Stimulated activated CD8-positive, alpha-beta memory T cell treated with anti-CD3 and anti-CD28 coated beads, Interleukin-7, amount 100 ng/mL, for 24 hours (primary cell): ENCODE results near the gene VPS26A.
A peak's percentile ranks its signal among the peaks of the same experiment; 100 is the strongest.

ENCODE experiments used
- DNase-seq: peaks from one replicate; pipeline ENCODE4 v3.0.0-alpha.2; 2020; ENCODE audit warnings: low read depth

The VPS26A gene

GRCh38 chr10:69123747-69124562 is at the start of gene VPS26A:
TSS of gene VPS26A (plus strand) at chr10:69124178. CDS start at chr10:69124278, 100 bp downstream.
- peak; percentile 97 for DNase-seq

- no peak for DNase-seq
Observed at GRCh38 chr10:69074532-69074931, 49.4 kb upstream of the VPS26A start.

GRCh38 chr10:69075431-69075830 is 48.5 kb upstream of the VPS26A start:
- DNase-seq = no peak

GRCh38 chr10:69078311-69078710 is 45.7 kb upstream of the VPS26A start:
- DNase-seq = no peak

GRCh38 chr10:69080226-69080625 is 43.8 kb upstream of the VPS26A start:
- DNase-seq = no peak

GRCh38 chr10:69086001-69086509 is 37.9 kb upstream of the VPS26A start:
- no peak for DNase-seq

GRCh38 chr10:69087590-69088470 is 36.1 kb upstream of the VPS26A start, which contains the start of gene SRGN:
TSS of gene SRGN (plus strand) at chr10:69088103. CDS start at chr10:69088158, 55 bp downstream.
- peak; percentile 53 for DNase-seq

- no peak for DNase-seq
Observed at GRCh38 chr10:69088471-69088769, 35.6 kb upstream of the VPS26A start.

- DNase-seq = no peak
Observed at GRCh38 chr10:69088801-69089501, 35.0 kb upstream of the VPS26A start.

- peak; percentile 52 for DNase-seq
Observed at GRCh38 chr10:69089638-69090599, 34.1 kb upstream of the VPS26A start.

- DNase-seq = no peak
Observed at GRCh38 chr10:69090685-69091084, 33.3 kb upstream of the VPS26A start.

- DNase-seq = no peak
Observed at GRCh38 chr10:69091143-69091651, 32.8 kb upstream of the VPS26A start.

GRCh38 chr10:69092959-69093850 is 30.8 kb upstream of the VPS26A start:
- DNase-seq = peak; percentile 53

GRCh38 chr10:69093933-69094332 is 30.0 kb upstream of the VPS26A start:
- DNase-seq = no peak

GRCh38 chr10:69096045-69096444 is 27.9 kb upstream of the VPS26A start:
- DNase-seq = no peak

GRCh38 chr10:69097729-69098128 is 26.2 kb upstream of the VPS26A start:
- no peak for DNase-seq

- DNase-seq = no peak
Observed at GRCh38 chr10:69100136-69100872, 23.7 kb upstream of the VPS26A start.

- no peak for DNase-seq
Observed at GRCh38 chr10:69101451-69102095, 22.4 kb upstream of the VPS26A start.

GRCh38 chr10:69102440-69102839 is 21.5 kb upstream of the VPS26A start:
- DNase-seq = no peak
